ENCODE measurements around the gene CD63.

- TF ChIP-seq POLR2A (IDR thresholded peaks at IDR 0.05): no peak
- no peak for TF ChIP-seq CTCF (IDR thresholded peaks at IDR 0.05)
- TF ChIP-seq POLR2AphosphoS5 (IDR thresholded peaks at IDR 0.05): no peak
- no peak for TF ChIP-seq EP300 (IDR thresholded peaks at IDR 0.05; ENCODE audit: low read depth)
Measured at GRCh38 chr12:55741931-55742680, 13.3 kb upstream of the CD63 start.

Measured in transverse colon (tissue), 4 donors.